Amniotic stem cell (primary cell): Measurements from ENCODE around the gene CKAP2.
"Not testable (repeated sequence)": the region's sequence is repeated elsewhere in the genome, so short reads cannot be mapped to it uniquely, and the experiment has no call there.

Source experiments
- DNase-seq: peaks from one replicate; lab custom pipeline; 2025; lab: John Stamatoyannopoulos, UW

CKAP2 gene

GRCh38 chr13:52451135-52451804 is 4.0 kb upstream of the CKAP2 start:
- DNase-seq: no peak

- DNase-seq: no peak
Measured at GRCh38 chr13:52452470-52452869, 2.8 kb upstream of the CKAP2 start.

GRCh38 chr13:52454459-52454819 is 839 bp upstream of the CKAP2 start:
- DNase-seq: no peak

- peak; percentile 28 for DNase-seq
Measured at GRCh38 chr13:52455677-52456041, 381 bp downstream of the CKAP2 start.

GRCh38 chr13:52459668-52460067 is 4.4 kb downstream of the CKAP2 start:
- DNase-seq: peak; percentile 10

- DNase-seq: no peak
Measured at GRCh38 chr13:52461265-52461664, 6.0 kb downstream of the CKAP2 start.

- no peak for DNase-seq
Measured at GRCh38 chr13:52463526-52463925, 8.2 kb downstream of the CKAP2 start.

GRCh38 chr13:52468487-52468886 is 13.2 kb downstream of the CKAP2 start:
- DNase-seq: not testable (repeated sequence)

GRCh38 chr13:52480677-52481428 is 25.6 kb downstream of the CKAP2 start:
- DNase-seq: not testable (repeated sequence)

- DNase-seq: not testable (repeated sequence)
Measured at GRCh38 chr13:52487078-52487477, 31.8 kb downstream of the CKAP2 start.

GRCh38 chr13:52488763-52489162 is 33.5 kb downstream of the CKAP2 start:
- not testable (repeated sequence) for DNase-seq

GRCh38 chr13:52491015-52491414 is 35.7 kb downstream of the CKAP2 start:
- DNase-seq: not testable (repeated sequence)

- DNase-seq: not testable (repeated sequence)
Measured at GRCh38 chr13:52494241-52494640, 39.0 kb downstream of the CKAP2 start.

- not testable (repeated sequence) for DNase-seq
Measured at GRCh38 chr13:52497979-52498378, 42.7 kb downstream of the CKAP2 start.

- DNase-seq: not testable (repeated sequence)
Measured at GRCh38 chr13:52502277-52502676, 47.0 kb downstream of the CKAP2 start.

GRCh38 chr13:52505843-52506242 is 50.6 kb downstream of the CKAP2 start:
- DNase-seq: not testable (repeated sequence)

- DNase-seq: not testable (repeated sequence)
Measured at GRCh38 chr13:52509532-52509931, 54.3 kb downstream of the CKAP2 start.

GRCh38 chr13:52510221-52510797 is 55.0 kb downstream of the CKAP2 start:
- DNase-seq: not testable (repeated sequence)

GRCh38 chr13:52511598-52511997 is 56.3 kb downstream of the CKAP2 start:
- not testable (repeated sequence) for DNase-seq

GRCh38 chr13:52513957-52514596 is 58.8 kb downstream of the CKAP2 start:
- not testable (repeated sequence) for DNase-seq

- DNase-seq: not testable (repeated sequence)
Measured at GRCh38 chr13:52523323-52523722, 68.0 kb downstream of the CKAP2 start.
